B cell (primary cell): ENCODE data around the gene NDUFV3. TPM values are rescaled to one million over a fixed set of nuclear protein-coding genes. Genes with fewer than 3 reads are reported as not detected.

ENCODE experiments used
- ATAC-seq: fragments of 200-7000 bp; cut with Tn5 transposase; one replicate; pipeline ENCODE4 v1.10.0; 2021; ENCODE audit warnings: low read depth, mild to moderate bottlenecking, moderate number of reproducible peaks, moderate library complexity
- CTCF ChIA-PET: fragments of 350-600 bp; sonication (Branson Sonifier 250); formaldehyde crosslinking; loops from one replicate; lab custom pipeline; 2021; ENCODE audit warnings: antibody characterized with exemption, inconsistent platforms; lab: Charles Lee
- POLR2A ChIA-PET: fragments of 350-600 bp; sonication (Branson Sonifier 250); formaldehyde crosslinking; loops from one replicate; lab custom pipeline; 2021; ENCODE audit warnings: antibody characterized with exemption; lab: Charles Lee
- DNase-seq: peaks from one replicate; pipeline ENCODE4 v3.0.0; 2013
- H2AFZ ChIP-seq: 2 replicates; pipeline ENCODE4 v1.6.1; 2012; ENCODE audit warnings: mild to moderate bottlenecking, low read depth, low read length; ENCODE audit not compliant: insufficient read depth, poor library complexity, severe bottlenecking
- H3K27ac ChIP-seq, 2 donors: 1 replicate in 1 of 2; 2 replicates in 1 of 2; pipeline ENCODE4 v1.5.1; 2012 to 2013; ENCODE audit warnings: low read length in 2 of 2, mild to moderate bottlenecking in 2 of 2, moderate library complexity in 1 of 2
- H3K27me3 ChIP-seq, 4 experiments: fragments of 200-600 bp in 1 of 4; sonication (generic) in 1 of 4; replicated peaks in 1 of 4; 1 replicate in 2 of 4; 2 replicates in 2 of 4; pipeline versions ENCODE4 v1.6.1 to v1.7.0; 2013 to 2016; ENCODE audit warnings: low read length in 3 of 4, mild to moderate bottlenecking in 2 of 4, mixed read lengths in 1 of 4, moderate library complexity in 1 of 4; ENCODE audit not compliant: insufficient read depth in 4 of 4, control insufficient read depth in 3 of 4; ENCODE audit errors: control extremely low read depth in 1 of 4
- H3K36me3 ChIP-seq, 2 experiments: replicated peaks in 1 of 2; 1 replicate in 1 of 2; 2 replicates in 1 of 2; pipeline versions ENCODE4 v1.6.1 to v1.7.1; 2013; ENCODE audit warnings: low read length in 1 of 2; ENCODE audit not compliant: insufficient read depth in 2 of 2, control insufficient read depth in 1 of 2; ENCODE audit errors: control extremely low read depth in 1 of 2, extremely low read depth in 1 of 2
- H3K4me1 ChIP-seq, 2 donors: fragments of 200-600 bp in 1 of 2; sonication (generic) in 1 of 2; 1 replicate in 1 of 2; 2 replicates in 1 of 2; pipeline versions ENCODE4 v1.5.1 to v1.6.1; 2013 to 2017; ENCODE audit warnings: low read length in 2 of 2; ENCODE audit not compliant: control insufficient read depth in 2 of 2, insufficient read depth in 2 of 2
- H3K4me2 ChIP-seq: replicated peaks from 2 replicates; pipeline ENCODE3; 2012; ENCODE audit warnings: mild to moderate bottlenecking, low read depth, low read length; ENCODE audit not compliant: poor library complexity, severe bottlenecking
- H3K4me3 ChIP-seq, 5 experiments: fragments of 200-600 bp in 1 of 5; sonication (generic) in 1 of 5; 1 replicate in 3 of 5; 2 replicates in 2 of 5; pipeline versions ENCODE4 v1.5.1 to v1.7.0; 2011 to 2016; ENCODE audit warnings: low read length in 4 of 5, mild to moderate bottlenecking in 4 of 5, low read depth in 2 of 5, control low read depth in 1 of 5, moderate library complexity in 1 of 5; ENCODE audit not compliant: insufficient read depth in 1 of 5; ENCODE audit errors: control extremely low read depth in 1 of 5, extremely low read depth in 1 of 5
- H3K79me2 ChIP-seq: fragments of 200-600 bp; sonication (generic); one replicate; pipeline ENCODE4 v1.6.0; 2016; ENCODE audit warnings: low read length; ENCODE audit not compliant: control insufficient read depth, insufficient read depth
- H3K9ac ChIP-seq: fragments of 200-600 bp; sonication (generic); 2 replicates; pipeline ENCODE4 v1.6.1; 2017; ENCODE audit warnings: mild to moderate bottlenecking, low read length, moderate library complexity
- H3K9me3 ChIP-seq, 3 donors: one replicate each; pipeline versions ENCODE4 v1.6.1 to v1.7.1; 2013; ENCODE audit warnings: low read length in 2 of 3; ENCODE audit not compliant: control insufficient read depth in 2 of 3, insufficient read depth in 1 of 3; ENCODE audit errors: control extremely low read depth in 1 of 3
- H4K20me1 ChIP-seq: 2 replicates; pipeline ENCODE4 v1.6.0; 2012; ENCODE audit warnings: mild to moderate bottlenecking, low read length; ENCODE audit not compliant: insufficient read depth, control insufficient read depth, poor library complexity, severe bottlenecking
- H3K27ac Mint-ChIP-seq: one replicate; pipeline ENCODE4 v1.8.0; 2021; ENCODE audit warnings: mixed read lengths
- H3K27me3 Mint-ChIP-seq: one replicate; pipeline ENCODE4 v1.8.0; 2021; ENCODE audit warnings: mixed read lengths
- H3K4me1 Mint-ChIP-seq: one replicate; pipeline ENCODE4 v1.8.0; 2021; ENCODE audit warnings: mixed read lengths
- H3K4me3 Mint-ChIP-seq: one replicate; pipeline ENCODE4 v1.8.0; 2021; ENCODE audit warnings: mixed read lengths
- H3K9me3 Mint-ChIP-seq: one replicate; pipeline ENCODE4 v1.8.0; 2022; ENCODE audit warnings: mixed read lengths; ENCODE audit not compliant: insufficient read depth
- EZH2 ChIP-seq: IDR thresholded peaks from 2 replicates; pipeline ENCODE4 v1.6.1; 2012; ENCODE audit warnings: borderline replicate concordance, low read depth, mild to moderate bottlenecking, moderate library complexity, low read length; ENCODE audit not compliant: insufficient read depth, poor library complexity, severe bottlenecking
- WGBS: methylation state at CpG from one replicate; pipeline ENCODE4 v1.1.5; 2013; ENCODE audit warnings: missing lambda C conversion rate; ENCODE audit not compliant: insufficient coverage; 5-methylcytosine and 5-hydroxymethylcytosine counted together
- intact Hi-C: fragments of 100-400 bp; cut with micrococcal nuclease; formaldehyde crosslinking; loops from one replicate; pipeline ENCODE4 v1.10.0; 2022
- polyA plus RNA-seq: library from polyadenylated mRNA; depleted of rRNA; stranded (reverse); fragments of >200 nt; gene quantifications from 2 replicates; pipeline ENCODE4 v1.2.3, GENCODE V29; 2012
- total RNA-seq, 2 donors: library from RNA; stranded (reverse); fragments of 120-200 nt in 1 of 2; gene quantifications; 1 replicate in 1 of 2; 2 replicates in 1 of 2; pipeline versions ENCODE4 v1.2.3 to v1.2.4, GENCODE V29; 2013 to 2022
- TF ChIP-seq, protein P1 (sequence below): fragments of 200-600 bp; IDR thresholded peaks from one replicate; pipeline ENCODE4 v1.8.0; 2022; ENCODE audit warnings: antibody characterized with exemption, mild to moderate bottlenecking

The NDUFV3 gene
- total and polyA plus RNA-seq, 2 donors (not counting 1 experiment from before 2014, with no cell fraction given), result 14.0 to 29.7 TPM

DNA sequence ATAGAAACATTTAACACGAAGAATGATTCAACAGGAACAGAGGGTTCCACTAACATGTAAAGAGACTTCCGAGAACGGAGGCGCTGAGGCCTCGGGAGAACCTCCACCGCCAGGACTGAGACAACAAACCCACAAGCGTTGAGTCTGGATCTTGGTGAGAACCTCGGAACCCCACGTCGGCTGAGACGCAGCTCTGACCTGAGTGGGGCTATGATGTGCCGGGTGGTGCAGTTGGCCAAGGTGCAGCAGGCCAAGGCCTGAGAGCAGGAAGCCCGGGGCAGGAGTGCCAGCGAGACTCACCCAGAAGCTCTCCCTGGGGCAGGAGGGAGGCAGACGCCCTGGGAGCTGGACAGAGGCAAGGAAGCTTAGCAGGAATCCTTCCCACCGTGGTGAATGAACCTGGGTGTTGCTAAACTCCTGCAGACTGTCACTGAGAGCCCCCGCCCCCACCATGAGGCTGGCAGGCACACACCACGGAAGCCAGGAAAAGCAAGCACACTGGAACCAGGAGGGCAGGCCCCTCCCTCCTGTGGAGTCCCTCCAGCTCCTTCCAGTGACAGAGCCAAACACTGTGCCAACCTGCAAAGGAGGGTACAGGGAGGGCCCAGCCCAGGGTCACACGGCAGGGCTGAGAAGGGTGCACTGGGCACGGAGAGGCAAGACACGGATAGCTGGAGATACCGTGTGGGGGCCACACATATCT is 48.5 kb upstream of the NDUFV3 start:
- no peak overlapping the region for H2AFZ ChIP-seq
- no peaks in the 10 kb centered on the region for H3K9me3 Mint-ChIP-seq
- no peak for DNase-seq
- no peaks in the 10 kb centered on the region for H3K27me3 Mint-ChIP-seq
- TF ChIP-seq, protein P1, sequence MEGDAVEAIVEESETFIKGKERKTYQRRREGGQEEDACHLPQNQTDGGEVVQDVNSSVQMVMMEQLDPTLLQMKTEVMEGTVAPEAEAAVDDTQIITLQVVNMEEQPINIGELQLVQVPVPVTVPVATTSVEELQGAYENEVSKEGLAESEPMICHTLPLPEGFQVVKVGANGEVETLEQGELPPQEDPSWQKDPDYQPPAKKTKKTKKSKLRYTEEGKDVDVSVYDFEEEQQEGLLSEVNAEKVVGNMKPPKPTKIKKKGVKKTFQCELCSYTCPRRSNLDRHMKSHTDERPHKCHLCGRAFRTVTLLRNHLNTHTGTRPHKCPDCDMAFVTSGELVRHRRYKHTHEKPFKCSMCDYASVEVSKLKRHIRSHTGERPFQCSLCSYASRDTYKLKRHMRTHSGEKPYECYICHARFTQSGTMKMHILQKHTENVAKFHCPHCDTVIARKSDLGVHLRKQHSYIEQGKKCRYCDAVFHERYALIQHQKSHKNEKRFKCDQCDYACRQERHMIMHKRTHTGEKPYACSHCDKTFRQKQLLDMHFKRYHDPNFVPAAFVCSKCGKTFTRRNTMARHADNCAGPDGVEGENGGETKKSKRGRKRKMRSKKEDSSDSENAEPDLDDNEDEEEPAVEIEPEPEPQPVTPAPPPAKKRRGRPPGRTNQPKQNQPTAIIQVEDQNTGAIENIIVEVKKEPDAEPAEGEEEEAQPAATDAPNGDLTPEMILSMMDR, result no peak
- no peak for TF ChIP-seq EZH2
- no peak overlapping the region for H3K4me3 Mint-ChIP-seq
- ChIA-PET CTCF (interaction anchor here (2.0 kb wide), 1 partner anchor 251 kb away, joined by 9 read pairs; no protein-coding TSS in a partner anchor), POLR2A (interaction anchor here (0.5 kb wide), 1 partner anchor 13 kb away, joined by 3 read pairs; no protein-coding TSS in a partner anchor)
- H4K20me1 ChIP-seq, result peaks cover 58% of the 10 kb centered on the region
- peaks cover 5 to 7% of the 10 kb centered on the region in 2 donors for H3K4me1 ChIP-seq
- intact Hi-C loops, result no loop called here
- H3K36me3 ChIP-seq, result peaks cover 2 to 66% of the 10 kb centered on the region in 2 experiments
- H3K27ac ChIP-seq, result no peak overlapping the region
- no peak for ATAC-seq
- H3K4me3 ChIP-seq, result no peak overlapping the region
- peaks cover 36% of the 10 kb centered on the region for H3K79me2 ChIP-seq
- no peak overlapping the region for H3K27ac Mint-ChIP-seq
- no peak overlapping the region for H3K9ac ChIP-seq
- peaks cover 0 to 3% (median 0%) of the 10 kb centered on the region in 3 donors for H3K9me3 ChIP-seq
- 97% methylated on average over 19 of the region's 22 CpGs for WGBS
- H3K4me2 ChIP-seq, result no peak overlapping the region
- H3K27me3 ChIP-seq, result no peaks in the 10 kb centered on the region
- peaks cover 1% of the 10 kb centered on the region for H3K4me1 Mint-ChIP-seq

GRCh38 chr21:42845296-42845965 is 47.7 kb upstream of the NDUFV3 start:
- Histone ChIP-seq H3K27ac (no peak overlapping the region), H4K20me1 (peaks cover 54% of the 10 kb centered on the region), H3K36me3 (peaks cover 2 to 66% of the 10 kb centered on the region in 2 experiments), H3K9ac (no peak overlapping the region), H3K9me3 (peaks cover 0 to 3% (median 0%) of the 10 kb centered on the region in 3 donors), H3K4me3 (no peak overlapping the region), H3K79me2 (peaks cover 36% of the 10 kb centered on the region), H3K4me1 (no peaks in the 10 kb centered on the region), H3K27me3 (no peaks in the 10 kb centered on the region), H2AFZ (no peak overlapping the region), H3K4me2 (no peak overlapping the region)
- ChIA-PET CTCF (no interaction called here), POLR2A (no interaction called here)
- Mint-ChIP-seq H3K9me3 (no peaks in the 10 kb centered on the region), H3K4me1 (no peaks in the 10 kb centered on the region), H3K27me3 (no peaks in the 10 kb centered on the region), H3K27ac (no peak overlapping the region), H3K4me3 (no peak overlapping the region)
- ATAC-seq (no peak), DNase-seq (no peak)
- 89% methylated on average over 19 of the region's 21 CpGs for WGBS
- TF ChIP-seq, protein P1, result no peak
- TF ChIP-seq EZH2, result no peak
- intact Hi-C loops, result no loop called here
